Measurements from ENCODE around the gene USP40.

Gene USP40

GRCh38 chr2:233492751-233493150 is 73.8 kb downstream of the USP40 start:
- Mint-ChIP-seq H3K27me3 (no peaks in the 10 kb centered on the region), H3K27ac (no peak overlapping the region), H3K9me3 (no peaks in the 10 kb centered on the region), H3K4me1 (ENCODE audit: low read depth) (peaks cover 11% of the 10 kb centered on the region), H3K36me3 (ENCODE audit: low read depth) (peaks cover 46% of the 10 kb centered on the region), H3K4me3 (no peak overlapping the region)

GRCh38 chr2:233492078-233492477 is 74.5 kb downstream of the USP40 start:
- Mint-ChIP-seq H3K27me3 (no peaks in the 10 kb centered on the region), H3K36me3 (ENCODE audit: low read depth) (peaks cover 49% of the 10 kb centered on the region), H3K27ac (no peak overlapping the region), H3K9me3 (no peaks in the 10 kb centered on the region), H3K4me1 (ENCODE audit: low read depth) (peaks cover 6% of the 10 kb centered on the region), H3K4me3 (no peak overlapping the region)

- Mint-ChIP-seq H3K36me3 (ENCODE audit: low read depth) (peaks cover 49% of the 10 kb centered on the region), H3K4me3 (no peak overlapping the region), H3K27me3 (no peaks in the 10 kb centered on the region), H3K27ac (no peak overlapping the region), H3K9me3 (no peaks in the 10 kb centered on the region), H3K4me1 (ENCODE audit: low read depth) (no peaks in the 10 kb centered on the region)
Measured at GRCh38 chr2:233491326-233491725, 75.3 kb downstream of the USP40 start.

- H3K27ac Mint-ChIP-seq = no peak overlapping the region
- no peaks in the 10 kb centered on the region for H3K4me1 Mint-ChIP-seq (ENCODE audit: low read depth)
- no peak overlapping the region for H3K4me3 Mint-ChIP-seq
- no peaks in the 10 kb centered on the region for H3K9me3 Mint-ChIP-seq
- H3K27me3 Mint-ChIP-seq = no peaks in the 10 kb centered on the region
- H3K36me3 Mint-ChIP-seq (ENCODE audit: low read depth) = peaks cover 48% of the 10 kb centered on the region
Measured at GRCh38 chr2:233490831-233491230, 75.8 kb downstream of the USP40 start.

- Mint-ChIP-seq H3K36me3 (ENCODE audit: low read depth) (peaks cover 54% of the 10 kb centered on the region), H3K4me1 (ENCODE audit: low read depth) (no peaks in the 10 kb centered on the region), H3K4me3 (no peak overlapping the region), H3K27me3 (no peaks in the 10 kb centered on the region), H3K27ac (no peak overlapping the region), H3K9me3 (no peaks in the 10 kb centered on the region)
Measured at GRCh38 chr2:233489666-233490065, 76.9 kb downstream of the USP40 start.

GRCh38 chr2:233489143-233489542 is 77.4 kb downstream of the USP40 start:
- no peaks in the 10 kb centered on the region for H3K4me1 Mint-ChIP-seq (ENCODE audit: low read depth)
- H3K4me3 Mint-ChIP-seq = no peak overlapping the region
- H3K27ac Mint-ChIP-seq = no peak overlapping the region
- H3K36me3 Mint-ChIP-seq (ENCODE audit: low read depth) = peaks cover 54% of the 10 kb centered on the region
- no peaks in the 10 kb centered on the region for H3K9me3 Mint-ChIP-seq
- no peaks in the 10 kb centered on the region for H3K27me3 Mint-ChIP-seq

- Mint-ChIP-seq H3K27me3 (no peaks in the 10 kb centered on the region), H3K9me3 (no peaks in the 10 kb centered on the region), H3K4me3 (no peak overlapping the region), H3K4me1 (ENCODE audit: low read depth) (no peaks in the 10 kb centered on the region), H3K27ac (no peak overlapping the region), H3K36me3 (ENCODE audit: low read depth) (peaks cover 49% of the 10 kb centered on the region)
Measured at GRCh38 chr2:233487748-233488345, 78.7 kb downstream of the USP40 start.

GRCh38 chr2:233486778-233487552 is 79.6 kb downstream of the USP40 start:
- H3K27me3 Mint-ChIP-seq = no peaks in the 10 kb centered on the region
- H3K4me1 Mint-ChIP-seq (ENCODE audit: low read depth) = no peaks in the 10 kb centered on the region
- no peak overlapping the region for H3K27ac Mint-ChIP-seq
- peaks cover 41% of the 10 kb centered on the region for H3K36me3 Mint-ChIP-seq (ENCODE audit: low read depth)
- no peak overlapping the region for H3K4me3 Mint-ChIP-seq
- H3K9me3 Mint-ChIP-seq = no peaks in the 10 kb centered on the region

- Mint-ChIP-seq H3K27ac (peak overlapping the region; percentile 13), H3K4me3 (no peak overlapping the region), H3K27me3 (no peaks in the 10 kb centered on the region), H3K9me3 (no peaks in the 10 kb centered on the region), H3K36me3 (ENCODE audit: low read depth) (peaks cover 38% of the 10 kb centered on the region), H3K4me1 (ENCODE audit: low read depth) (no peaks in the 10 kb centered on the region)
Measured at GRCh38 chr2:233486357-233486756, 80.2 kb downstream of the USP40 start.

GRCh38 chr2:233485726-233486125 is 80.9 kb downstream of the USP40 start:
- Mint-ChIP-seq H3K4me1 (ENCODE audit: low read depth) (no peaks in the 10 kb centered on the region), H3K36me3 (ENCODE audit: low read depth) (peaks cover 38% of the 10 kb centered on the region), H3K9me3 (no peaks in the 10 kb centered on the region), H3K27me3 (no peaks in the 10 kb centered on the region), H3K27ac (no peak overlapping the region), H3K4me3 (no peak overlapping the region)

GRCh38 chr2:233482616-233483015 is 84.0 kb downstream of the USP40 start:
- Mint-ChIP-seq H3K36me3 (ENCODE audit: low read depth) (peaks cover 16% of the 10 kb centered on the region), H3K9me3 (no peaks in the 10 kb centered on the region), H3K4me3 (no peak overlapping the region), H3K27ac (no peak overlapping the region), H3K4me1 (ENCODE audit: low read depth) (no peaks in the 10 kb centered on the region), H3K27me3 (no peaks in the 10 kb centered on the region)

- Mint-ChIP-seq H3K9me3 (no peaks in the 10 kb centered on the region), H3K27ac (no peak overlapping the region), H3K27me3 (no peaks in the 10 kb centered on the region), H3K4me3 (no peak overlapping the region), H3K4me1 (ENCODE audit: low read depth) (no peaks in the 10 kb centered on the region), H3K36me3 (ENCODE audit: low read depth) (peaks cover 14% of the 10 kb centered on the region)
Measured at GRCh38 chr2:233481368-233482142, 85.0 kb downstream of the USP40 start.

- no peak overlapping the region for H3K4me3 Mint-ChIP-seq
- H3K27ac Mint-ChIP-seq = no peak overlapping the region
- no peaks in the 10 kb centered on the region for H3K27me3 Mint-ChIP-seq
- no peaks in the 10 kb centered on the region for H3K4me1 Mint-ChIP-seq (ENCODE audit: low read depth)
- H3K36me3 Mint-ChIP-seq (ENCODE audit: low read depth) = peaks cover 14% of the 10 kb centered on the region
- no peaks in the 10 kb centered on the region for H3K9me3 Mint-ChIP-seq
Measured at GRCh38 chr2:233480490-233481202, 85.9 kb downstream of the USP40 start.

GRCh38 chr2:233479616-233480489 is 86.7 kb downstream of the USP40 start:
- H3K36me3 Mint-ChIP-seq (ENCODE audit: low read depth) = peaks cover 11% of the 10 kb centered on the region
- H3K9me3 Mint-ChIP-seq = no peaks in the 10 kb centered on the region
- H3K4me3 Mint-ChIP-seq = no peak overlapping the region
- no peaks in the 10 kb centered on the region for H3K4me1 Mint-ChIP-seq (ENCODE audit: low read depth)
- H3K27ac Mint-ChIP-seq = no peak overlapping the region
- H3K27me3 Mint-ChIP-seq = no peaks in the 10 kb centered on the region

All from stimulated activated naive CD8-positive, alpha-beta T cell treated with anti-CD3 and anti-CD28 coated beads, Interleukin-15, Interleukin-2, amounts not matched to agents 100 ng/mL and 50 ng/mL, for 24 hours (primary cell).